K562 (cell line): Measurements from ENCODE around the gene HMCN1. TPM values are rescaled to one million over a fixed set of nuclear protein-coding genes. Genes with fewer than 3 reads are reported as not detected.
A peak's percentile ranks its signal among the peaks of the same experiment; 100 is the strongest.

Source experiments
- HDAC1 ChIP-seq, 2 experiments: fragments of 450-650 bp; IDR thresholded peaks; 2 replicates each; pipeline ENCODE4 v1.6.1; 2016 to 2017; ENCODE audit warnings: inconsistent platforms in 1 of 2, mild to moderate bottlenecking in 1 of 2, moderate library complexity in 1 of 2
- POLR3G ChIP-seq: IDR thresholded peaks from 2 replicates; pipeline ENCODE4 v1.6.1; 2011; ENCODE audit not compliant: insufficient read length, insufficient replicate concordance; ENCODE audit errors: extremely low read depth
- ZNF23 ChIP-seq: fragments of 250-450 bp; sonication (Bioruptor Pico); IDR thresholded peaks from 2 replicates; pipeline ENCODE4 v1.4.0; 2020; ENCODE audit warnings: mild to moderate bottlenecking
- ZNF584 ChIP-seq: fragments of 200-800 bp; sonication (Bioruptor generic); IDR thresholded peaks from 2 replicates; pipeline ENCODE4 v1.6.1; 2016; ENCODE audit warnings: low read depth, mild to moderate bottlenecking, missing genetic modification characterization, missing compliant biosample characterization
- polyA plus RNA-seq, 8 experiments: library from polyadenylated mRNA; depleted of rRNA in 4 of 8; stranded (reverse) in 5 of 8; unstranded in 3 of 8; fragments of >200 nt; fragmentation: Nextera tagmentation in 2 of 8; fragmentation: Illumina TruSeq in 1 of 8; extraction: Ambion mirVana in 2 of 8; extraction: Trizol in 1 of 8; gene quantifications; 2 replicates each; pipeline versions ENCODE4 v1.2.1 to v1.2.3, GENCODE V29; 2011 to 2014; ENCODE audit warnings: inconsistent platforms in 1 of 8, missing spikeins in 1 of 8
- total RNA-seq, 7 experiments: library from RNA; depleted of rRNA in 6 of 7; stranded (reverse); fragments of >200 nt in 6 of 7; fragmentation: Illumina TruSeq in 2 of 7; extraction: Trizol in 2 of 7; gene quantifications; 2 replicates each; pipeline versions ENCODE4 v1.2.1 to v1.2.3, GENCODE V29; 2011 to 2021; ENCODE audit warnings: low replicate concordance in 1 of 7
- TF ChIP-seq, protein P1 (sequence below): fragments of 450-650 bp; IDR thresholded peaks from 2 replicates; pipeline ENCODE4 v1.6.1; 2016; ENCODE audit warnings: mild to moderate bottlenecking, moderate library complexity
- TF ChIP-seq, protein P2 (sequence below), 2 experiments: fragments of 450-650 bp; formaldehyde crosslinking in 1 of 2; IDR thresholded peaks; 2 replicates each; pipeline versions ENCODE4 v1.4.0 to v1.6.1; 2014 to 2020; ENCODE audit warnings: mild to moderate bottlenecking in 2 of 2, borderline replicate concordance in 1 of 2, low read depth in 1 of 2

Gene HMCN1
- total and polyA plus RNA-seq, 9 of the 15 experiments (the other 6 are each of a cell fraction or from before 2014, with no cell fraction given): 0.07 to 0.36 (median 0.21) TPM

DNA sequence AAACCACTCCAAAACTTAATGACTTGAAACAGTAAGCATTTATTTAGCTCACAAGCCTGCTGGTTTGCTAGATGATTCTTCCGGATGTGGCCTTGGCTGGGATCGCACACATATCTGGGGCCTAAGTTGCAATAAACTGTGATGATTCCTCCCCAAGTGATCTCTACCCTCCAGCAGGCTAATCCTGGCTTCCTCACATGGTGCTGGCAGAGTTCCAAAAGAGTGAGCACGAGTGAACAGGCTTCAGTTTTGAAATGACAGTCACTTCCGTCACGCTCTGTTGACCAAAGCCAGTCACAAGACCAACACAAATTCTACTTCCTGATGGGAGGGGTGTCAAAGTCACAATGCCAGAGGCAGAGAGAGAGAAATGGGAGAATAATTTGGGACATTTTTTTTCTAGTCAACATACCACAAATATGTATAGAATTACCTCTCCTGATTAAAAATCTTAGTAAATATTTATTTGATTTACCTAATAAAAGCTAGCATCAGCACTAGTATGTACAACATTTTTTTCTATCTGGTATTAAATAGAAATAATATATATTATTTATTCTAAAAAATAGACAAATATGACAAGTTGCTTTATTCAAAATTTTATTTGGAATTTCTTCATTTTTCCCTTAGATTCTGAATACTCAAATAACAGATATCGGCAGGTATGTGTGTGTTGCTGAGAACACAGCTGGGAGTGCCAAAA is 348.2 kb downstream of the HMCN1 start (continued):
- TF ChIP-seq, protein P1, sequence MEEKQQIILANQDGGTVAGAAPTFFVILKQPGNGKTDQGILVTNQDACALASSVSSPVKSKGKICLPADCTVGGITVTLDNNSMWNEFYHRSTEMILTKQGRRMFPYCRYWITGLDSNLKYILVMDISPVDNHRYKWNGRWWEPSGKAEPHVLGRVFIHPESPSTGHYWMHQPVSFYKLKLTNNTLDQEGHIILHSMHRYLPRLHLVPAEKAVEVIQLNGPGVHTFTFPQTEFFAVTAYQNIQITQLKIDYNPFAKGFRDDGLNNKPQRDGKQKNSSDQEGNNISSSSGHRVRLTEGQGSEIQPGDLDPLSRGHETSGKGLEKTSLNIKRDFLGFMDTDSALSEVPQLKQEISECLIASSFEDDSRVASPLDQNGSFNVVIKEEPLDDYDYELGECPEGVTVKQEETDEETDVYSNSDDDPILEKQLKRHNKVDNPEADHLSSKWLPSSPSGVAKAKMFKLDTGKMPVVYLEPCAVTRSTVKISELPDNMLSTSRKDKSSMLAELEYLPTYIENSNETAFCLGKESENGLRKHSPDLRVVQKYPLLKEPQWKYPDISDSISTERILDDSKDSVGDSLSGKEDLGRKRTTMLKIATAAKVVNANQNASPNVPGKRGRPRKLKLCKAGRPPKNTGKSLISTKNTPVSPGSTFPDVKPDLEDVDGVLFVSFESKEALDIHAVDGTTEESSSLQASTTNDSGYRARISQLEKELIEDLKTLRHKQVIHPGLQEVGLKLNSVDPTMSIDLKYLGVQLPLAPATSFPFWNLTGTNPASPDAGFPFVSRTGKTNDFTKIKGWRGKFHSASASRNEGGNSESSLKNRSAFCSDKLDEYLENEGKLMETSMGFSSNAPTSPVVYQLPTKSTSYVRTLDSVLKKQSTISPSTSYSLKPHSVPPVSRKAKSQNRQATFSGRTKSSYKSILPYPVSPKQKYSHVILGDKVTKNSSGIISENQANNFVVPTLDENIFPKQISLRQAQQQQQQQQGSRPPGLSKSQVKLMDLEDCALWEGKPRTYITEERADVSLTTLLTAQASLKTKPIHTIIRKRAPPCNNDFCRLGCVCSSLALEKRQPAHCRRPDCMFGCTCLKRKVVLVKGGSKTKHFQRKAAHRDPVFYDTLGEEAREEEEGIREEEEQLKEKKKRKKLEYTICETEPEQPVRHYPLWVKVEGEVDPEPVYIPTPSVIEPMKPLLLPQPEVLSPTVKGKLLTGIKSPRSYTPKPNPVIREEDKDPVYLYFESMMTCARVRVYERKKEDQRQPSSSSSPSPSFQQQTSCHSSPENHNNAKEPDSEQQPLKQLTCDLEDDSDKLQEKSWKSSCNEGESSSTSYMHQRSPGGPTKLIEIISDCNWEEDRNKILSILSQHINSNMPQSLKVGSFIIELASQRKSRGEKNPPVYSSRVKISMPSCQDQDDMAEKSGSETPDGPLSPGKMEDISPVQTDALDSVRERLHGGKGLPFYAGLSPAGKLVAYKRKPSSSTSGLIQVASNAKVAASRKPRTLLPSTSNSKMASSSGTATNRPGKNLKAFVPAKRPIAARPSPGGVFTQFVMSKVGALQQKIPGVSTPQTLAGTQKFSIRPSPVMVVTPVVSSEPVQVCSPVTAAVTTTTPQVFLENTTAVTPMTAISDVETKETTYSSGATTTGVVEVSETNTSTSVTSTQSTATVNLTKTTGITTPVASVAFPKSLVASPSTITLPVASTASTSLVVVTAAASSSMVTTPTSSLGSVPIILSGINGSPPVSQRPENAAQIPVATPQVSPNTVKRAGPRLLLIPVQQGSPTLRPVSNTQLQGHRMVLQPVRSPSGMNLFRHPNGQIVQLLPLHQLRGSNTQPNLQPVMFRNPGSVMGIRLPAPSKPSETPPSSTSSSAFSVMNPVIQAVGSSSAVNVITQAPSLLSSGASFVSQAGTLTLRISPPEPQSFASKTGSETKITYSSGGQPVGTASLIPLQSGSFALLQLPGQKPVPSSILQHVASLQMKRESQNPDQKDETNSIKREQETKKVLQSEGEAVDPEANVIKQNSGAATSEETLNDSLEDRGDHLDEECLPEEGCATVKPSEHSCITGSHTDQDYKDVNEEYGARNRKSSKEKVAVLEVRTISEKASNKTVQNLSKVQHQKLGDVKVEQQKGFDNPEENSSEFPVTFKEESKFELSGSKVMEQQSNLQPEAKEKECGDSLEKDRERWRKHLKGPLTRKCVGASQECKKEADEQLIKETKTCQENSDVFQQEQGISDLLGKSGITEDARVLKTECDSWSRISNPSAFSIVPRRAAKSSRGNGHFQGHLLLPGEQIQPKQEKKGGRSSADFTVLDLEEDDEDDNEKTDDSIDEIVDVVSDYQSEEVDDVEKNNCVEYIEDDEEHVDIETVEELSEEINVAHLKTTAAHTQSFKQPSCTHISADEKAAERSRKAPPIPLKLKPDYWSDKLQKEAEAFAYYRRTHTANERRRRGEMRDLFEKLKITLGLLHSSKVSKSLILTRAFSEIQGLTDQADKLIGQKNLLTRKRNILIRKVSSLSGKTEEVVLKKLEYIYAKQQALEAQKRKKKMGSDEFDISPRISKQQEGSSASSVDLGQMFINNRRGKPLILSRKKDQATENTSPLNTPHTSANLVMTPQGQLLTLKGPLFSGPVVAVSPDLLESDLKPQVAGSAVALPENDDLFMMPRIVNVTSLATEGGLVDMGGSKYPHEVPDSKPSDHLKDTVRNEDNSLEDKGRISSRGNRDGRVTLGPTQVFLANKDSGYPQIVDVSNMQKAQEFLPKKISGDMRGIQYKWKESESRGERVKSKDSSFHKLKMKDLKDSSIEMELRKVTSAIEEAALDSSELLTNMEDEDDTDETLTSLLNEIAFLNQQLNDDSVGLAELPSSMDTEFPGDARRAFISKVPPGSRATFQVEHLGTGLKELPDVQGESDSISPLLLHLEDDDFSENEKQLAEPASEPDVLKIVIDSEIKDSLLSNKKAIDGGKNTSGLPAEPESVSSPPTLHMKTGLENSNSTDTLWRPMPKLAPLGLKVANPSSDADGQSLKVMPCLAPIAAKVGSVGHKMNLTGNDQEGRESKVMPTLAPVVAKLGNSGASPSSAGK: peak; percentile 88
- peak; percentile 13; the same call in 1 of the 2 replicates for TF ChIP-seq ZNF23
- TF ChIP-seq HDAC1 (IDR thresholded peaks at IDR 0.05): peak in 1 of 2 experiments; percentile 77; a peak in 2 of 4 replicates
- TF ChIP-seq, protein P2, sequence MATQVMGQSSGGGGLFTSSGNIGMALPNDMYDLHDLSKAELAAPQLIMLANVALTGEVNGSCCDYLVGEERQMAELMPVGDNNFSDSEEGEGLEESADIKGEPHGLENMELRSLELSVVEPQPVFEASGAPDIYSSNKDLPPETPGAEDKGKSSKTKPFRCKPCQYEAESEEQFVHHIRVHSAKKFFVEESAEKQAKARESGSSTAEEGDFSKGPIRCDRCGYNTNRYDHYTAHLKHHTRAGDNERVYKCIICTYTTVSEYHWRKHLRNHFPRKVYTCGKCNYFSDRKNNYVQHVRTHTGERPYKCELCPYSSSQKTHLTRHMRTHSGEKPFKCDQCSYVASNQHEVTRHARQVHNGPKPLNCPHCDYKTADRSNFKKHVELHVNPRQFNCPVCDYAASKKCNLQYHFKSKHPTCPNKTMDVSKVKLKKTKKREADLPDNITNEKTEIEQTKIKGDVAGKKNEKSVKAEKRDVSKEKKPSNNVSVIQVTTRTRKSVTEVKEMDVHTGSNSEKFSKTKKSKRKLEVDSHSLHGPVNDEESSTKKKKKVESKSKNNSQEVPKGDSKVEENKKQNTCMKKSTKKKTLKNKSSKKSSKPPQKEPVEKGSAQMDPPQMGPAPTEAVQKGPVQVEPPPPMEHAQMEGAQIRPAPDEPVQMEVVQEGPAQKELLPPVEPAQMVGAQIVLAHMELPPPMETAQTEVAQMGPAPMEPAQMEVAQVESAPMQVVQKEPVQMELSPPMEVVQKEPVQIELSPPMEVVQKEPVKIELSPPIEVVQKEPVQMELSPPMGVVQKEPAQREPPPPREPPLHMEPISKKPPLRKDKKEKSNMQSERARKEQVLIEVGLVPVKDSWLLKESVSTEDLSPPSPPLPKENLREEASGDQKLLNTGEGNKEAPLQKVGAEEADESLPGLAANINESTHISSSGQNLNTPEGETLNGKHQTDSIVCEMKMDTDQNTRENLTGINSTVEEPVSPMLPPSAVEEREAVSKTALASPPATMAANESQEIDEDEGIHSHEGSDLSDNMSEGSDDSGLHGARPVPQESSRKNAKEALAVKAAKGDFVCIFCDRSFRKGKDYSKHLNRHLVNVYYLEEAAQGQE (IDR thresholded peaks at IDR 0.05; ENCODE audit: borderline replicate concordance): peak; percentile 50; the same call in 1 of the 2 replicates
- TF ChIP-seq, protein P2 (CRISPR knock-in tag; IDR thresholded peaks at IDR 0.05; ENCODE audit: low read depth): no peak
- 0 out of 2 replicates have a peak, but pooled peaks have one; percentile 72 for TF ChIP-seq ZNF584 (CRISPR knock-in tag)
- no peak for TF ChIP-seq POLR3G
